HepG2 (cell line): Measurements from ENCODE around the gene PDIA5. TPM values are rescaled to one million over a fixed set of nuclear protein-coding genes. Genes with fewer than 3 reads are reported as not detected.

Experiments
- ATAC-seq: fragments of 200-7000 bp; cut with Tn5 transposase; 3 replicates; pipeline ENCODE4 v1.9.1; 2020; ENCODE audit warnings: mild to moderate bottlenecking, moderate library complexity
- BruUV-seq: library from RNA; stranded (reverse); fragments of 400-500 nt; replicated peaks from 2 replicates; lab custom pipeline; 2021; lab: Mats Ljungman, UMichigan
- CTCF ChIA-PET: fragments of 300-600 bp; formaldehyde crosslinking; extraction: SDS; loops from one replicate; lab custom pipeline; 2021; ENCODE audit warnings: low total read pairs, inconsistent platforms, low intra/inter-chr PET ratio; lab: Yijun Ruan, JAX
- POLR2A ChIA-PET: fragments of 350-600 bp; sonication (Branson Sonifier 250); formaldehyde crosslinking; loops from one replicate; lab custom pipeline; 2020; ENCODE audit warnings: antibody characterized with exemption, inconsistent platforms; lab: Yijun Ruan, JAX
- DNase-seq: peaks from one replicate; pipeline ENCODE4 v3.0.0-alpha.2; 2015; ENCODE audit warnings: low spot score
- FAIRE-seq: peaks from 3 replicates; lab custom pipeline; 2011; peaks lifted over from hg19 to GRCh38; lab: Jason Lieb, UNC
- H2AFZ ChIP-seq: one replicate; pipeline ENCODE4 v1.6.1; 2011; ENCODE audit warnings: low read length, inconsistent platforms
- H3K27ac ChIP-seq: fragments of 300-600 bp; 3 replicates; pipeline ENCODE4 v1.8.0; 2011; ENCODE audit warnings: mixed run types, mild to moderate bottlenecking, mixed read lengths, low read length, inconsistent platforms; ENCODE audit not compliant: insufficient read depth; ENCODE audit errors: extremely low read length
- H3K27me3 ChIP-seq, 2 experiments: fragments of 200-600 bp in 1 of 2; 2 replicates in 1 of 2; 3 replicates in 1 of 2; pipeline versions ENCODE4 v1.6.0 to v1.8.0; 2011; ENCODE audit warnings: low read length in 2 of 2, mild to moderate bottlenecking in 2 of 2, moderate library complexity in 2 of 2, inconsistent platforms in 1 of 2; ENCODE audit not compliant: insufficient read depth in 2 of 2, control insufficient read depth in 1 of 2
- H3K36me3 ChIP-seq, 2 experiments: fragments of 200-600 bp in 1 of 2; replicated peaks in 1 of 2; 2 replicates in 1 of 2; 3 replicates in 1 of 2; pipeline versions ENCODE4 v1.5.1 to v1.8.0; 2011; ENCODE audit warnings: low read length in 2 of 2, inconsistent platforms in 1 of 2; ENCODE audit not compliant: insufficient read depth in 2 of 2, control insufficient read depth in 1 of 2
- H3K4me1 ChIP-seq: 2 replicates; pipeline ENCODE4 v1.5.1; 2012; ENCODE audit warnings: low read length, inconsistent platforms; ENCODE audit not compliant: insufficient read depth
- H3K4me2 ChIP-seq: 2 replicates; pipeline ENCODE4 v1.6.0; 2011; ENCODE audit warnings: low read depth, low read length, inconsistent platforms
- H3K4me3 ChIP-seq, 3 experiments: fragments of 200-600 bp in 1 of 3; sonication (generic), shearing (Covaris generic) in 1 of 3; replicated peaks in 1 of 3; 2 replicates each; pipeline ENCODE4 v1.5.1; 2011 to 2016; ENCODE audit warnings: low read length in 3 of 3, inconsistent platforms in 2 of 3, low read depth in 2 of 3, mild to moderate bottlenecking in 2 of 3, control low read depth in 1 of 3, mixed read lengths in 1 of 3; ENCODE audit not compliant: insufficient read depth in 1 of 3
- H3K79me2 ChIP-seq: one replicate; pipeline ENCODE4 v1.6.1; 2011; ENCODE audit warnings: low read length, inconsistent platforms; ENCODE audit not compliant: insufficient read depth
- H3K9ac ChIP-seq: 2 replicates; pipeline ENCODE4 v1.6.0; 2011; ENCODE audit warnings: mild to moderate bottlenecking, low read depth, low read length, inconsistent platforms; ENCODE audit not compliant: insufficient read depth
- H3K9me3 ChIP-seq: 2 replicates; pipeline ENCODE4 v1.5.1; 2012; ENCODE audit warnings: mild to moderate bottlenecking, low read length
- H4K20me1 ChIP-seq: 2 replicates; pipeline ENCODE4 v1.6.0; 2011; ENCODE audit warnings: inconsistent platforms, mild to moderate bottlenecking, low read length, moderate library complexity; ENCODE audit not compliant: insufficient read depth
- KLF9 ChIP-seq: IDR thresholded peaks from 2 replicates; pipeline ENCODE4 v1.6.1; 2016; ENCODE audit warnings: low read depth
- LBX2 ChIP-seq: sonication (generic); formaldehyde crosslinking; IDR thresholded peaks from 2 replicates; pipeline ENCODE4 v1.5.0; 2020; ENCODE audit warnings: missing genetic modification reagents, mild to moderate bottlenecking, borderline replicate concordance
- SMARCE1 ChIP-seq: fragments of 450-650 bp; IDR thresholded peaks from 2 replicates; pipeline ENCODE4 v1.6.1; 2017; ENCODE audit warnings: borderline replicate concordance
- ZBTB21 ChIP-seq: sonication (generic); formaldehyde crosslinking; IDR thresholded peaks from 2 replicates; pipeline ENCODE4 v1.4.0; 2020; ENCODE audit warnings: missing genetic modification reagents
- ZFP62 ChIP-seq: sonication (generic); formaldehyde crosslinking; IDR thresholded peaks from 2 replicates; pipeline ENCODE4 v1.4.0; 2020; ENCODE audit warnings: missing genetic modification reagents
- ZFX ChIP-seq: sonication (generic); formaldehyde crosslinking; IDR thresholded peaks from 2 replicates; pipeline ENCODE4 v1.4.0; 2020; ENCODE audit warnings: mild to moderate bottlenecking, low read depth, missing genetic modification reagents, moderate library complexity
- ZUFSP ChIP-seq: sonication (generic); formaldehyde crosslinking; IDR thresholded peaks from 2 replicates; pipeline ENCODE4 v1.9.0; 2021; ENCODE audit warnings: missing genetic modification reagents, mild to moderate bottlenecking, borderline replicate concordance
- WGBS: methylation state at CpG from one replicate; pipeline ENCODE4 v1.1.6; 2017; ENCODE audit warnings: low lambda C conversion rate; 5-methylcytosine and 5-hydroxymethylcytosine counted together
- in situ Hi-C: cut with HindIII; loops from 2 replicates; pipeline ENCODE4 v1.10.0; 2017; ENCODE audit warnings: low pct_unique_long_range_greater_than_20kb; ENCODE audit not compliant: extremely low pct_ligation_motif_present
- intact Hi-C: fragments of 100-400 bp; cut with micrococcal nuclease; formaldehyde crosslinking; loops from one replicate; pipeline ENCODE4 v1.10.0; 2022; ENCODE audit not compliant: unreplicated experiment
- polyA plus RNA-seq, 8 experiments: library from polyadenylated mRNA; depleted of rRNA in 3 of 8; stranded (reverse) in 7 of 8; unstranded in 1 of 8; fragments of >200 nt; fragmentation: Illumina TruSeq in 4 of 8; extraction: Trizol in 4 of 8; gene quantifications; 2 replicates each; pipeline versions ENCODE4 v1.2.1 to v1.2.3, GENCODE V29; 2011 to 2016; ENCODE audit warnings: low read depth in 4 of 8, missing spikeins in 1 of 8, mixed read lengths in 1 of 8; ENCODE audit not compliant: insufficient read depth in 1 of 8
- total RNA-seq, 5 experiments: library from RNA; depleted of rRNA; stranded (reverse); fragments of >200 nt; fragmentation: Illumina TruSeq; extraction: Trizol; gene quantifications; 2 replicates each; pipeline ENCODE4 v1.2.3, GENCODE V29; 2016; ENCODE audit warnings: low read depth in 1 of 5

The PDIA5 gene
- total and polyA plus RNA-seq, 2 of the 13 experiments (the other 11 are each of a cell fraction or from before 2014, with no cell fraction given) = 51.3 to 74.3 TPM

GRCh38 chr3:123138839-123139444 lies 72.1 kb downstream of the PDIA5 start:
- FAIRE-seq = no peak
- Histone ChIP-seq H3K9ac (no peak overlapping the region), H3K27ac (no peak overlapping the region)

More at GRCh38 chr3:123138839-123139444, 72.1 kb downstream of the PDIA5 start:
- H2AFZ ChIP-seq = no peak overlapping the region
- WGBS = over 99% methylated on average over 8 of the region's 8 CpGs
- no peaks in the 10 kb centered on the region for H3K79me2 ChIP-seq
- no peaks in the 10 kb centered on the region for H3K27me3 ChIP-seq
- no peak for TF ChIP-seq ZFX (CRISPR knock-in tag)
- no peak for TF ChIP-seq ZUFSP (CRISPR knock-in tag)
- no peak for TF ChIP-seq ZBTB21 (CRISPR knock-in tag)
- TF ChIP-seq ZFP62 (CRISPR knock-in tag) = no peak
- no peak for TF ChIP-seq KLF9 (CRISPR knock-in tag)
- no peak for TF ChIP-seq LBX2 (CRISPR knock-in tag)
- no peak for TF ChIP-seq SMARCE1
- BruUV-seq = no TSS peak
- ChIA-PET CTCF (no interaction called here), POLR2A (no interaction called here)
- no peaks in the 10 kb centered on the region for H3K9me3 ChIP-seq
- intact Hi-C loops (no loop called here), in situ Hi-C loops (no loop called here)
- no peak for DNase-seq
- no peak overlapping the region for H3K4me3 ChIP-seq
- peaks cover 11% of the 10 kb centered on the region for H4K20me1 ChIP-seq
- no peak overlapping the region for H3K4me2 ChIP-seq
- H3K36me3 ChIP-seq = peaks cover 22 to 72% of the 10 kb centered on the region in 2 experiments
- peaks cover 22% of the 10 kb centered on the region for H3K4me1 ChIP-seq
- no peak for ATAC-seq
